GM19240 (cell line): ENCODE data around the gene NOLC1.
"Not testable (repeated sequence)": the region's sequence is repeated elsewhere in the genome, so short reads cannot be mapped to it uniquely, and the experiment has no call there.

Experiments used
- DNase-seq: peaks from one replicate; pipeline ENCODE4 v3.0.0; 2011; ENCODE audit warnings: low spot score; ENCODE audit not compliant: insufficient read length

The NOLC1 gene

GRCh38 chr10:102153093-102153620 is 968 bp downstream of the NOLC1 start:
- DNase-seq, result no peak

- DNase-seq, result no peak
Observed at GRCh38 chr10:102154466-102155116, 2.4 kb downstream of the NOLC1 start.

- DNase-seq, result no peak
Observed at GRCh38 chr10:102157224-102157623, 5.0 kb downstream of the NOLC1 start.

GRCh38 chr10:102159051-102159597 is 6.9 kb downstream of the NOLC1 start:
- DNase-seq, result no peak

- DNase-seq, result no peak
Observed at GRCh38 chr10:102159831-102160230, 7.6 kb downstream of the NOLC1 start.

- DNase-seq, result no peak
Observed at GRCh38 chr10:102163342-102163989, 11.3 kb downstream of the NOLC1 start.

GRCh38 chr10:102167861-102168260 is 15.7 kb downstream of the NOLC1 start:
- DNase-seq, result no peak

- no peak for DNase-seq
Observed at GRCh38 chr10:102170602-102171001, 18.4 kb downstream of the NOLC1 start.

- DNase-seq, result no peak
Observed at GRCh38 chr10:102172288-102172687, 20.1 kb downstream of the NOLC1 start.

GRCh38 chr10:102175415-102175814 is 23.2 kb downstream of the NOLC1 start:
- DNase-seq, result no peak

GRCh38 chr10:102184606-102185005 is 32.4 kb downstream of the NOLC1 start:
- DNase-seq, result no peak

GRCh38 chr10:102185272-102185671 is 33.1 kb downstream of the NOLC1 start:
- no peak for DNase-seq

GRCh38 chr10:102185811-102186527 is 33.8 kb downstream of the NOLC1 start:
- no peak for DNase-seq

- DNase-seq, result no peak
Observed at GRCh38 chr10:102188298-102188940, 36.2 kb downstream of the NOLC1 start.

GRCh38 chr10:102188941-102189898 is 37.0 kb downstream of the NOLC1 start:
- not testable (repeated sequence) for DNase-seq

GRCh38 chr10:102191956-102192355 is 39.8 kb downstream of the NOLC1 start:
- no peak for DNase-seq

GRCh38 chr10:102195296-102195870 is 43.2 kb downstream of the NOLC1 start:
- DNase-seq, result no peak

- no peak for DNase-seq
Observed at GRCh38 chr10:102196893-102197292, 44.7 kb downstream of the NOLC1 start.

- no peak for DNase-seq
Observed at GRCh38 chr10:102198027-102198426, 45.8 kb downstream of the NOLC1 start.
